Activated CD8-positive, alpha-beta T cell treated with anti-CD3 and anti-CD28 coated beads, Interleukin-2, amount 10 ng/mL, durations not matched to agents 7 days and 5 days (primary cell): Measurements from ENCODE around the gene DDRGK1. TPM values are rescaled to one million over a fixed set of nuclear protein-coding genes. Genes with fewer than 3 reads are reported as not detected.
A peak's percentile ranks its signal among the peaks of the same experiment; 100 is the strongest.

Experiments used
- ATAC-seq: fragments of 150-1000 bp; cut with Tn5 transposase; one replicate; pipeline ENCODE4 v1.10.0; 2021; ENCODE audit warnings: moderate library complexity
- CTCF ChIA-PET: fragments of 350-600 bp; sonication (Branson Sonifier 250); formaldehyde crosslinking; loops from one replicate; lab custom pipeline; 2021; ENCODE audit warnings: antibody characterized with exemption; lab: Charles Lee
- POLR2A ChIA-PET: fragments of 350-600 bp; sonication (Branson Sonifier 250); formaldehyde crosslinking; loops from one replicate; lab custom pipeline; 2021; ENCODE audit warnings: antibody characterized with exemption; lab: Charles Lee
- DNase-seq: peaks from one replicate; pipeline ENCODE4 v3.0.0-alpha.2; 2020
- H3K27ac Mint-ChIP-seq: one replicate; pipeline ENCODE4 v1.8.0; 2021; ENCODE audit warnings: mild to moderate bottlenecking, mixed read lengths
- H3K27me3 Mint-ChIP-seq: one replicate; pipeline ENCODE4 v1.8.0; 2021; ENCODE audit warnings: low read depth, mixed read lengths
- H3K36me3 Mint-ChIP-seq: one replicate; pipeline ENCODE4 v1.8.0; 2021; ENCODE audit warnings: low read depth, mixed read lengths
- H3K4me1 Mint-ChIP-seq: one replicate; pipeline ENCODE4 v1.8.0; 2021; ENCODE audit warnings: low read depth, mixed read lengths
- H3K4me3 Mint-ChIP-seq: one replicate; pipeline ENCODE4 v1.8.0; 2021; ENCODE audit warnings: mild to moderate bottlenecking, mixed read lengths
- H3K9me3 Mint-ChIP-seq: one replicate; pipeline ENCODE4 v1.8.0; 2022; ENCODE audit warnings: mixed read lengths; ENCODE audit not compliant: insufficient read depth
- total RNA-seq, 2 experiments: library from RNA; stranded (reverse); gene quantifications; one replicate each; pipeline ENCODE4 v1.2.3, GENCODE V29; 2021

The DDRGK1 gene
- total RNA-seq, 2 experiments from 2014 or later: 49.0 to 54.4 TPM

- ATAC-seq (no peak), DNase-seq (no peak)
- no peak overlapping the region for H3K27ac Mint-ChIP-seq
- H3K36me3 Mint-ChIP-seq: no peaks in the 10 kb centered on the region
- ChIA-PET POLR2A (interaction anchor here (0.6 kb wide), 1 partner anchor 748 kb away, joined by 4 read pairs; no protein-coding TSS in a partner anchor), CTCF (no interaction called here)
- no peaks in the 10 kb centered on the region for H3K9me3 Mint-ChIP-seq
- peaks cover 13% of the 10 kb centered on the region for H3K4me1 Mint-ChIP-seq
- peaks cover 50% of the 10 kb centered on the region for H3K27me3 Mint-ChIP-seq
- H3K4me3 Mint-ChIP-seq: no peak overlapping the region
These were observed 37.8 kb upstream of the DDRGK1 start for GRCh38 chr20:3242172-3242692.

GRCh38 chr20:3240776-3241363, 36.4 kb upstream of the DDRGK1 start:
- peak overlapping the region; percentile 34 for H3K4me3 Mint-ChIP-seq
- no peak for DNase-seq
- no peak overlapping the region for H3K27ac Mint-ChIP-seq
- peaks cover 13% of the 10 kb centered on the region for H3K4me1 Mint-ChIP-seq
- ChIA-PET CTCF (no interaction called here), POLR2A (interaction anchor here (0.6 kb wide), 1 partner anchor 54 kb away, joined by 3 read pairs; no protein-coding TSS in a partner anchor)
- ATAC-seq: no peak
- no peaks in the 10 kb centered on the region for H3K9me3 Mint-ChIP-seq
- peaks cover 56% of the 10 kb centered on the region for H3K27me3 Mint-ChIP-seq
- H3K36me3 Mint-ChIP-seq: no peaks in the 10 kb centered on the region

DNA sequence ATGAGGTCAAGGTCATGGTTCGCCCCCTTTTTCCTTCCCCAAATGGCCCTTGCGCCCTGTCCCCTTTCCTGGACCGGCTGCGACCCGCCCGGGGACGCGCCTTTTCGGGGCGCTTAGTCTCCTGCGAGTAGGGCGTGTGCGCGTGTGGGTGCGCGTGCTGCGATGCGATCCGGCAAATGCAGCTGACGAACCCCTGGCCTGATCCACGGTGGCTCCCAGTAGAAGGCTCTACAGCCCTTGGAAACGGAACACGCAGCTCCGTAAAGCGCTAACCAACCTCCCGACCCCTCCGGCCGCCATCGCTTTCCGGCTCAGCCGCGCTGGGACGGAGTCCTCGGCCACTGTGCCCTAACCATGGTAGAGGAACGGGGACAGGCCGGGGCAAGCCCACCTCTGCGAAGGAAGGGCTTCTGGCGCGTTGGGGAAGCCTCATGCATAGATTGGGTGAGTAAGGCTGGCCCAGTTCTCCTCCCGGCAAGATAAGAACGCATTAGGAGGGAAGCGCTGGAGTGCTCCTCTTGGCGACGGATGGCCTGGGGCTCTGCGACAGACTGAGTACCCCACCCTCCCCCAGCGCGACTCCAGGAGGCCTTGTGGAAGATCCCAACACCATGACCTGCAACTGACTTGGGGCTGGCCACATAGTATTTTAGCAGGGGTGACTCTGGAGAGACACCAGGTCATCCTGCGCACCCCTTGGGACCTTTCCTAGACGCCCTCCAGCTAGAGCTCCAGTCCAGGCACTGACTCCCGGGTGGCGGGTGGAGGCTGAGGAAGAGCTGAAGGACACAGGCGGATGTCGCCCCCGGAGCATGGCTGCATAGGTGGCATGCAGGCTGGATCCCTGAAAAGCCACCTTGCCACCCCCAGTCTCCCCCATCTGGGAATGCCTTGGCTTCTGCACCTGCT, 35.6 kb upstream of the DDRGK1 start:
- DNase-seq: peak; percentile 31
- H3K4me1 Mint-ChIP-seq: peaks cover 13% of the 10 kb centered on the region
- no peaks in the 10 kb centered on the region for H3K36me3 Mint-ChIP-seq
- no peaks in the 10 kb centered on the region for H3K9me3 Mint-ChIP-seq
- H3K27ac Mint-ChIP-seq: no peak overlapping the region
- no peak for ATAC-seq
- peak overlapping the region; percentile 82 for H3K4me3 Mint-ChIP-seq
- CTCF ChIA-PET: interaction anchor here (0.9 to 1.4 kb wide), 3 partner anchors 21 to 77 kb away, joined by 3 to 5 read pairs (median 4); no protein-coding TSS in a partner anchor
- POLR2A ChIA-PET: interaction anchor here (0.6 to 1.1 kb wide), 3 partner anchors 12 to 229 kb away, joined by 3 to 4 read pairs (median 3); no protein-coding TSS in a partner anchor
- peaks cover 54% of the 10 kb centered on the region for H3K27me3 Mint-ChIP-seq

- ATAC-seq (peak; percentile 65), DNase-seq (peak; percentile 56)
- no peaks in the 10 kb centered on the region for H3K9me3 Mint-ChIP-seq
- H3K27ac Mint-ChIP-seq: no peak within 1 kb of the TSS
- no peaks in the 10 kb centered on the region for H3K36me3 Mint-ChIP-seq
- CTCF ChIA-PET: interaction anchor here (0.9 to 1.4 kb wide), 4 partner anchors 16 to 77 kb away, joined by 3 to 5 read pairs (median 4); no protein-coding TSS in a partner anchor
- POLR2A ChIA-PET: interaction anchor here (0.8 to 1.1 kb wide), 2 partner anchors 13 to 228 kb away, joined by 3 to 4 read pairs; no protein-coding TSS in a partner anchor
- H3K27me3 Mint-ChIP-seq: peaks cover 51% of the 10 kb centered on the region
- peaks cover 13% of the 10 kb centered on the region for H3K4me1 Mint-ChIP-seq
- peak within 1 kb of the TSS; percentile 82 for H3K4me3 Mint-ChIP-seq
These were observed 34.8 kb upstream of the DDRGK1 start, which contains the start of gene SLC4A11 for GRCh38 chr20:3239026-3239866. Gene SLC4A11 (minus strand): TSS chr20:3239190. CDS start chr20:3239137, 53 bp downstream.

DNA sequence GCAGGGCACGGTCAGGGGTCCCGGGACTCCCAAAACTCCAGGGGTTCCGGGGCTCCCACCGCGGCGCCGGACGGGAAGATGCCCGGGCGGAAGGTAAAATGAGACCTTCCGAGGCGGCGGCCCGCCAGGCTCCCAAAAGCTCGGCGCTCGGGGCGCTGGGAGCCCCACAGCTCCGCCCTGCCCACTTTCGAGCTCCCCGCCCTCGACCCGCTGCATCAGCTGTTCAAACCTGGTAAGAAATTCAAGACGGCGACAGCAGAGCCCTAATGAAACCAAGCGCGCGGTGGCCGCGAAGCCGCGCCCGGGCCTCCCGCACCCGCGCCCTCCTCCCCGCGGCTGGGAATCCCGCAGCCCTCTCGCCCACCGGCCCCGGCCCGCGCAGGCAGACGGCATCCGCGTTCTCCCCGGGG, 34.1 kb upstream of the DDRGK1 start:
- H3K27me3 Mint-ChIP-seq: peaks cover 48% of the 10 kb centered on the region
- H3K9me3 Mint-ChIP-seq: no peaks in the 10 kb centered on the region
- ChIA-PET CTCF (interaction anchor here (0.9 to 1.4 kb wide), 3 partner anchors 16 to 78 kb away, joined by 3 to 5 read pairs (median 4); no protein-coding TSS in a partner anchor), POLR2A (interaction anchor here (1.1 kb wide), 1 partner anchor 227 kb away, joined by 3 read pairs; no protein-coding TSS in a partner anchor)
- H3K36me3 Mint-ChIP-seq: no peaks in the 10 kb centered on the region
- peak; percentile 76 for ATAC-seq
- peak overlapping the region; percentile 78 for H3K4me3 Mint-ChIP-seq
- H3K4me1 Mint-ChIP-seq: peaks cover 13% of the 10 kb centered on the region
- DNase-seq: peak; percentile 76
- no peak overlapping the region for H3K27ac Mint-ChIP-seq

DNA sequence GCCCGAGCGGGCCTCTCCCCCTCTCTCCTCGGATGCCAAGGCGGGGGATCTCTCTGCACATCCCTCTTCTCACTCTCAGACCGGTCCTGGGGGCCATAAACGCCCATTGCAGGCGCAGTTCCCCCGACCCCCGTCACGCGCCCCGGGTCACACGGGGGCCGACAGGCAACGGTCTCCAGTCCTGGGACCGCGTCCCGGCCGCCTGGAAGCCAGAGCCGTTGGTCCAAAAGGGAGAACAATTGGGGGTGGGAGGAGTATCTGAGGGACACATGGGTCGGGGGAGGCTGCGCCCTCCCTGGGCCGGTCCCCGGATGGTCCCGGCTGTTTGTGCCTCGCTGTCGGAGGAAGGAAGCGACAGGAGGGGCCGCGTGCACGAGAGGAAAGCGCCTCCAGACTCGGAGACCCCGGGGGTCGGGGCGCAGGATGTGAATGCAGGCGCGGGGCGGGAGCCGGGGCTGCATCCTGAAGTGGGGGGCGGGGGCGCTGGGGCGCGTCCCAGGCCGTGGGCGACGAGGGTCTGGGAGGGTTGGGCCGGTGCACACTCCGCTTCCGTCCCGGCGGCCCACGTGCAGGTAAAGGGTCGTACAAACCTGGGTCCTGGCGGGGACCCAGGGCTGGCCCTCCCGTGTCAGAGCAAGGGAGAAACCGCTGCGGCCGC, 33.6 kb upstream of the DDRGK1 start:
- CTCF ChIA-PET: interaction anchor here (0.9 to 1.4 kb wide), 2 partner anchors 15 to 79 kb away, joined by 3 to 5 read pairs; no protein-coding TSS in a partner anchor
- Mint-ChIP-seq H3K27ac (no peak overlapping the region), H3K9me3 (no peaks in the 10 kb centered on the region), H3K27me3 (peaks cover 46% of the 10 kb centered on the region), H3K4me3 (peak overlapping the region; percentile 78), H3K4me1 (peaks cover 13% of the 10 kb centered on the region), H3K36me3 (no peaks in the 10 kb centered on the region)
- DNase-seq (peak; percentile 27), ATAC-seq (peak; percentile 32)
- POLR2A ChIA-PET: no interaction called here

DNA sequence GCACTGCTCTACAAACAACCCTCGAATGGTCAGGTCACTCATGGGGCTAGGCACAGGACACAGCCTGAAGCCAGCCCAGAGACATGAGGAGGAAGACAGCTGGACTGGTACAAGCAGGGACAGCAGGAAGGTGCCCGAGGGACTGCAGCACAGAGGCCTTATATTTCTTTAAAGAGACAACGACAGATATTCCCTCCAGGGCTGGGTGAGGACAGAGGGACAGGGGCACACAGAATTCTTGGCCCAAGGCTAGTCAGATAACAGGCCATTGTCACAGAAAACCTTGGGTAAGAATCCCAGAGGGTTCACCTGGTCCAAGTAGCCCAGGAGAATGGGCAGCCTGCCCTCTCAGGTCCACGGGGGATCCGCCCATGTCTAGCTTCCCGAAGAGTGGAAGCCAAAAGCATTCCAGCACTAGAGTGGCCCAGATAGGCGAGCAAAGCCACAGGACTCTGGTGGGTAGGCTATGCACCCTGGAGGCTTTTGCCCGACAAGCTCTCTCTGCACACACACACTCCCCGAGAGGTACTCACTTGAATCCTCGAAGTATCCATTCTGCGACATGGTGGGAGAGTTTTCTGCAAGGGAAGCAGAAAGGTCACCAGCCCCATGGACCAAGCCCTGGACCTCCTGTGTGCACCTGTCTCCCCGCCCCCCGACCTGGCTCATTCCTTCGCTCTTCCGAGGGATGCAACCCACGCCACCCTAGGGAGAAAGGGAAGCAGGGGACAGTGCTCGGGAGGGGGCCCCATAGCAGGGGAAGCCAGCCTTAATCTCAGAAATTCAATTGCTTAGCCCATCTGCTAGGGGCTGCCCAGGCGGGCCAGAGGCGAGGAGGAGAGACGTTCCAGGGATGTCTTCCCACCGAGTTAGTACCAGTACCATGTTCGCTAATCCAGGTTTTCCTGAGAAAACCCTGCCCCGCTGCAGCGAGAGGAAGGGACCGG, 32.8 kb upstream of the DDRGK1 start:
- Mint-ChIP-seq H3K4me3 (peak overlapping the region; percentile 16), H3K9me3 (no peaks in the 10 kb centered on the region), H3K27ac (no peak overlapping the region), H3K4me1 (peaks cover 13% of the 10 kb centered on the region), H3K36me3 (no peaks in the 10 kb centered on the region), H3K27me3 (peaks cover 44% of the 10 kb centered on the region)
- DNase-seq (no peak), ATAC-seq (no peak)
- ChIA-PET CTCF (no interaction called here), POLR2A (no interaction called here)

DNA sequence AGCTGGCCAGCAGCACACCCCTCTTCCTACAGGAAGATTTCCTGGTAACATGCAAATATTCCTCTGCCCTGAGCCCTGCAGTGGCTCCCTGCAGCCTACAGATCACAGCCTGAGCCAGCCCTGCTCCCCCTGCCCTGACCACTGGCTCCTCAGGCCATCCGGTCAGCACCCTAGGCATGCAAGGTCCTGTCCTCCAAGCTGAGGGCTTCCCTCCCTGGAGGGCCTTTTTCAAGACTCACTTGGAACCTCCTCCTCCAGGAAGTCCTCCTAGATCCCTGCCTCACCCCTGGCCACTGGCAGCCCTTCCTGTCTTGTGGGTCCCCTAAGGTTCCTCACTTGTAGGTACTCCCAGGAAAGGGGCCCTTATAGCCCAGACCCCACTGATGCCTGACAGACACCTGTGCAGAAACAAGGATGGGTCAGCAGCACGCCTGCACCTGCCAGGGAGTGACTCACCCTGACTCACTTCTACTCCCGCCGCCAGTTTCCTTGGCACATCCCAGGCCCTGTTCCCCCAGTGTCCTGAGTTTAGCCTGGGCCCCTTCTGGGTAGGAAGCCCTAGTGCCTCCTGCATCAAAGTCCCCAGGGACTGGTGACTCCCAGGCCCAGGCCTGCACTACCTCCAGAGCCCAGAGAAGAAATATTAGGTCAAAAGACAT, 31.3 kb upstream of the DDRGK1 start:
- Mint-ChIP-seq H3K27ac (no peak overlapping the region), H3K4me3 (no peak overlapping the region), H3K9me3 (no peaks in the 10 kb centered on the region), H3K36me3 (no peaks in the 10 kb centered on the region), H3K4me1 (peaks cover 10% of the 10 kb centered on the region), H3K27me3 (peaks cover 32% of the 10 kb centered on the region)
- POLR2A ChIA-PET: no interaction called here
- DNase-seq (no peak), ATAC-seq (no peak)
- CTCF ChIA-PET: no interaction called here

GRCh38 chr20:3233991-3234498, 29.6 kb upstream of the DDRGK1 start:
- H3K9me3 Mint-ChIP-seq: no peaks in the 10 kb centered on the region
- POLR2A ChIA-PET: no interaction called here
- CTCF ChIA-PET: no interaction called here
- ATAC-seq: no peak
- H3K27me3 Mint-ChIP-seq: peaks cover 19% of the 10 kb centered on the region
- H3K27ac Mint-ChIP-seq: no peak overlapping the region
- H3K36me3 Mint-ChIP-seq: no peaks in the 10 kb centered on the region
- DNase-seq: no peak
- no peaks in the 10 kb centered on the region for H3K4me1 Mint-ChIP-seq
- no peak overlapping the region for H3K4me3 Mint-ChIP-seq
